ENCODE data around the gene TMEM247. TPM values are rescaled to one million over a fixed set of nuclear protein-coding genes. Genes with fewer than 3 reads are reported as not detected.
A peak's percentile ranks its signal among the peaks of the same experiment; 100 is the strongest.

The TMEM247 gene
- not detected in 2 replicates for total RNA-seq (2014; rRNA removed)
- polyA plus RNA-seq (2012), result not detected

DNA sequence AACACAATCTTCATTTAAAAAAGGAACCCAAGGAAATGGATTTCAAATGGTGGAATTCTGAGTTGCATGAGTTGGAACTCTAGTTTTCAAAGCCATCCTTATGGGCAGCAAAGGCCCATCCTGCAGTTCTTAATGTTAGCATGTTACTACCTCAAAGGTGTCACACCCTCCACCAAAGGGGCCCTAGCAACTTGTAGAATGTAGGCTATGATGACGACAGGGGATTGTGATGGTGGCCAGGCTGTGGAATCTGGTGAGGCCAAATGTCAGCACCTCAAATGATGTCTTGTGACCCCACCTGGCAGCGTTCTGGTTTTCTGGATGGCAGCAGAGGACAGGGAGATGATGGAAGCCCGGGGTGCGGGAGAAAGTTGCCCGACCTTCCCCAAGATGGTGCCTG, at the start of gene TMEM247:
Gene TMEM247, plus strand, starts transcription at position 301 of the 400 bp plus-strand sequence.
- no peak for DNase-seq (ENCODE audit: low read depth)

DNA sequence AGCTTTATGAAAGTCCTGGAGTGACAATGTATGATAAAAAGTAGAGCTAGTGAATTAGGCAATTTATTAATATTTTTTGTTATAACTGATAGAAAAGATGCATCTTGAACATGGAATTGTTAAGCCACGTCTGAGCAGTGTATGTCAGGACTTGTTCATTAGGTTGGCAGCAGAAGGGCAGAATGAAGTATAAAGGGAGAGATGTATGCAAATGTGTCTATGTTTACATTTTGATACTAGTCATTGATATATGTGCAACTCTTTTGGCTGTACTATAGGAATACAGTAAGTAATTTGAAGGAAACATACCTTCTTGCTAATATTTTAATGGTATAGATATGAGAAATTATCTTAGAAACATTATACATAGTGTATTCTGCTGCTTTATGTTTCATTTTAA, 49.0 kb upstream of the TMEM247 start:
- DNase-seq (ENCODE audit: low read depth), result no peak

DNA sequence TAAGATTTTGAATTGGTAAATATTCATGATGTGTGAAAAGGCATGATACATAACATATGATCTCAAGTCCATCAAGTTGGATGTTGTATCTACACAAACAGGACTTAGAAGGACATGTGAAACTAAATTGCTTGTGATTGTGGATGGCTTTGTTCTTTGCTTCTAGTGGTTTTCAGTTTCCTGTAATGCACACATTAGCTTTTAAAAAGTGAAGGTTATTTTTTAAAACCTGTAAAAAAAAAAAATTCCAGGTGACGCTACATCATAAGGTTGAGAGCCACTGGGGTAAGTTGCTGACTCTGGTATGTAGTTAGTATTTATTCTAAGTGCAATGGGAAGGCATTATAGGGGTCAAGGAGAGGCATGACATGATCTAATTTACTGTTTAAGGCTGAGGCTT, 48.4 kb upstream of the TMEM247 start:
- no peak for DNase-seq (ENCODE audit: low read depth)

DNA sequence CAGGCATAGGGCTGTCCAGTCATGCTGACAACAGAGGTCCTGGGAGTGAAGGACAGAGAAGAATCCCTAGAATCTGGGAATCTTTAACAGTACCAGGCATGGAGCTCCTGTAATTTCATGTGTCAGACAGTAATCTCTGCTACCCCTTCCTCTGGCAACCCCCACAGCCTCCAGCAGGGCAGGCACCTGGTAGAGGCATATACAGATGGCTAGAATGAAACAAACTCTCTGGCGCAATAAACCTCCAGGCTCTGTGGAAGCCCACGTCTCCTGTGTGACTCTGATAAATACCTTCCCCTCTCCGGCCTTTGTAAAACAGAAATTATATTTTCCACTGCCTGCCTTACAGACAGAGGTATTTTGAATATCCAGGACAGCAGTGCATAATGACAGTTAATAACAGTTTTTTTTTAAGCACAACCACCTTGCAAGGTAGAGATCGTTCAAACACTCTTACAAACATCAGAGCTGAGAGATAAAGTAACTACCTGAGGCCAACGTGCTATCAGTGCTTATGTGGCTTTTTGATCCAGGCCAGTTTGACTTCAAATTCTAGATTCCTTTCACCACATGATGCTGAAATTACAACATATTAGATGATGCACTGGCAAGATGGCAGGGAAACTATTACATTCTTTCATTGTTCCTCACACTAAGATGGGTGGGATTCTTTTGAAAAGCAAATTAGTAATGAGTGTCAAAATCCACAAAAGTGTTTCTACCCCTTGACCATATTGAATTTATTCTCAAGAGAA, 47.7 kb upstream of the TMEM247 start:
- peak; percentile 32 for DNase-seq (ENCODE audit: low read depth)

DNA sequence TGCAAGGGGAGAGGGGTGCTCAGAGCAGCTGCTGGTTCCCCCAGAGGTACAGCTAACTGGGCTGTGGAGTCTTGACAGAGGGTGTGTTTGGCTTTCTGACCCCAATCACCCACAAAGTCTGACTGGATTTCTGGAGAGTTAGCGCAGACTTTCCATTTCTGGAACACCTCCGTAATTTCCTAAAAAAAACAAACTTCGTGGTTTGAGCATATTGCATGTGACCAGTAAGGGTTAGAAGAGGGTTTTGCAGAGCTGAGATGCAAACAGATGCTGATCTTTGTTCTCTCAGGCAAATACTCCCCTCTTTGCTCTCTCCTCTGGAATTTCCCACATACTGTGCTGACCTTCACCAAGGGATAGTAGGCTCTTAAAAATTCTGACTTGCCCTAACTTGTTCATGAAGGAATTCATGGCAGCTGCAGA, 44.5 kb upstream of the TMEM247 start:
- DNase-seq (ENCODE audit: low read depth), result peak; percentile 91

DNA sequence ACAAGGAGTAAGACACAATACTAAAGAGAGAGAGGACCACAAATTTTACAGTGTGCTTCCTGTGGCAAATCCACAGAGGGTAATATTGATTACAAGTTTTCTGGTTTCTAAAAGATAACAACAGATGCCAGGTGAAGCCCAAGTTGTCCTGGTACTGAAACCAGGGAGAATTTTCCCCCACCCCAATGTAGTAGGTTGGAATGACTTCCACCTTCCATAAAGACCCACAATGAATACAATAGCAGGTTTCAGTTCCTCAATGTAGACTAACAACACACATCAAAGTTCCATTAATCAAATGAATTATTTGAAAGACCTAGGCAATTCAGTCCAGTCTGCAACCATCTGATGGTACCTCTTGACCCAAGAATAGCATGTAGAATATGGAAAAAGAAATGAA, 44.0 kb upstream of the TMEM247 start:
- no peak for DNase-seq (ENCODE audit: low read depth)

DNA sequence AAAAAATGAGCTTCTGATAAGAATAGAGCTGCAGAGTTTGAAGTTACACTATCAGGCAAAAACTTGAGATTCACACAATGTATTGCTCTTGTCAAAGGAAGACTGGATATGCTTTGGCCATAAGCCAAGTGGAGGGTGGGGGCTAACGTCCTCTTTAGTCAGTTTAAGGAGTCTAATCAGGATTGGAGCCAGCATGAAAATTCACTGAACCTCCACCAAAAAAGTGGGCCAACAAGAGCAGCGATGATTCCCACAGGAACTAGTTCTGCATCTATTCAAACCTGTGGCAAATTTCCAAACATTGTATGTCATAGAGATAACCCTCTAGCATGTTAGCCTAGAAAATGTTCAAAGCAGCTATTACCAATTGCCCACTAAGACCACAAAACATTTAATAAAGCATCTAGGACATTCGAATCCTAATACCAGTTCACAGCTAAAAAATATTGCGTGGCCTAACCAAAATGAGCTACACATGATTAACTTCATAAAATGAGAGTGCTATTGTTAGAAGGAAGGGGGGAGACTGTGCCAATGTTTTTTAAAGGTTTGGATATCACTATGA, 43.5 kb upstream of the TMEM247 start:
- DNase-seq (ENCODE audit: low read depth), result no peak

DNA sequence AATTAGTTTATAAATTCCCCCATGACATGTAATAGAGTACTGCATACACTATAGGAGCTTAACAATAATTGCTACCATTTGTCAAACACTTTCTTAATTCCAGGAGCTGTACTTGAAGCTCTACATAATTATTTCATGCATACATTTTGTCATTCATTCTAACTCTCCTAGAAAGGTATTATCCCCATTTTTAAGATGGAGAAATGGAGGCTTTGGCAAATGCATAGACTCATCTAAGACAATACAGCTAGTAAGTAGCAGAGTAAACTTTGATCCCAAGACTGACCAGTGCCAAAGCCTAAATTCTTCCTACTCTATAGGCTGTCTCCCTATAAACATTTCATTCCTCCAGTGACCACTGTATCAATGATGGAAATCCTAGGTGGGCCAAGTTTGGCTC, 42.6 kb upstream of the TMEM247 start:
- no peak for DNase-seq (ENCODE audit: low read depth)

DNA sequence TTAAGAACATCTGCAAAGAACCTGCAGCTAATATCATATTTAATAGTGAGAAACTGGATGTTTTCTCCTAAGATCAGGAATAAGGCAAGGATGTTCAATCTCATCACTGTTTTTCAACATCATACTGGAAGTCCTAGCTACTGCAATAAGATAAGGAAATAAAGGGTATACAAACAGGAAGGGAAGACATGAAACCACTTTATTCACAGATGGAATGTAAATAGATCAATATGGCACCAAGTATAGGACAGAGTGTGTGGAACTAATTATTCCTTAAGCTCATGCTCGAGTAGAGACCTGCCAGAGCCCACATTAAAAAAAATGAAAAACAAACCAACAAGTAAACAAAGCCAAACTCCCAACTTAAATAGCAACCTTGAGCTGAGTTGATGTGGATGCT, 41.3 kb upstream of the TMEM247 start:
- no peak for DNase-seq (ENCODE audit: low read depth)

DNA sequence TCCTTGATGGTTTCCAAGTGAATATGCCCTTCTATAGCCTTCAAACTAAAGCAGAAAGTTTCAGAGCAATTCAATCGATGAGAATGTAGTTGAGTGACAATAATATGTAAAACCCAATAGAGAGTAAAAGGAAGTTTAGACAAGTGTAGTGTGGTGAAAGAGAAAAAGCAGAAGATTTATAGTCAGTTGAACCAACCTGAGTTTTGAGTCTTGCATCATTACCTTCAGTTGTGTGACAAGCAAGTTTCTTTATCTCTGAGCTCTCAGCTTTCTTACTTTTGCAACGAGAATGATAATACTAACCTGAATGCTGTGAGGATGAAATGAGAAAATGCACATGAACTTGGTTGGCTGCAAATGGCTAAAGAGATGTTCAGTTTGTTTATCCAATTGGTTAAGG, 40.6 kb upstream of the TMEM247 start:
- DNase-seq (ENCODE audit: low read depth), result no peak

DNA sequence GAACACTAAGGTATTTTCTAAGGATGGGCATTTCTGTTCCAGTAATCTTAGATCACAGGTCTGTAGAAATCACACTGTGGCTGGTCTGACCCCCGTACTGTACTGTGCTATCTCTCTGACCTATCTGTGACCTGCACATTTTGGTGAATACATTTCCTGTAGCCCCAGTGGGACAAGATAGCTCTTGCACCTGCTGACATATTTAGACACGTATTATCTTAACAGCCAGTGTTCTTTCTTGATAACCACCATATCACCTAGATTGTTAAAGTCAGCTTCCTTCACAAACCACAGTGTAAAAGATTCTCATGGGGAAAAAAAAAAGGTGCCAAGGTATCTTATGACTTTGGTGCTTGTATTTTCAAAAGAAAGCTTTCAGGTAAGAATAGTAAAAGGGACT, 39.8 kb upstream of the TMEM247 start:
- DNase-seq (ENCODE audit: low read depth), result no peak

DNA sequence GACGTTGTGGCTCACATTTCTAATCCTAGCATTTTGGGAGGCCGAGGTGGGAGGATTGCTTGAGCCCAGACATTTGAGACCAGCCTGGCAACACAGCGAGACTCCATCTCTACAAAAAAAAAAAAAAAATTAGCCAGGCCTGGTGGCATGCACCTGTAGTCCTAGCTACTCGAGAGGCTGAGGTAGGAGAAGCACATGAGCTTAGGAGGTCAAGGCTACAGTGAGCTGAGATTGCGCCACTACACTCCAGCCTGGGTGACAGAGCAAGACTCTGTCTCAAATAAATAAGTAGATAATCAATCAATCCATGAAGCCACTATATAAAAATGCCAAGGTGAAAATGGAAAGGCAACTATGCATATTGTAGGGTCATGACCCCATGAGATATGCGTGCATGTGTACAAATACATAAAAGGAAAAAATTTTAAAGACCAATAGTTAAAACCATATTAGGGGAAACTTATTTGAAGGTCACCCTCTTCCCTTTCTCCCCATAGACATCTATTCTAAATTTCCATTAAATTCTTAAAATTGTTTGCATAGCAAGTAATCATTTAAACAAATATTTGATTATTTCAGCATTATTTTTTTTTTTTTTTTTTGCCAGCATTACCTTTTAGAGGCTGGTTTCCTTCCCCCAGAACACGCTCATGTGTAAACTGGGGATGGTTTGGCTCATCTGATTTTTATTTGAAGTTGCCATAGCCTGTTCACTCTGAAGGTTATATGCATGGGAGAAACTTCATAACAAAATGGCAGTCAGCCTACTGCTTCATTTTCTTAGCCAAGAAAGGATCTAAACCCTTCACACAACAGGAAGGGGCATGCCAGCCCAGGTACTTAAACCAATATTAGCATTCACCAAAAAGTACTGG, 37.3 kb upstream of the TMEM247 start:
- DNase-seq (ENCODE audit: low read depth), result no peak

DNA sequence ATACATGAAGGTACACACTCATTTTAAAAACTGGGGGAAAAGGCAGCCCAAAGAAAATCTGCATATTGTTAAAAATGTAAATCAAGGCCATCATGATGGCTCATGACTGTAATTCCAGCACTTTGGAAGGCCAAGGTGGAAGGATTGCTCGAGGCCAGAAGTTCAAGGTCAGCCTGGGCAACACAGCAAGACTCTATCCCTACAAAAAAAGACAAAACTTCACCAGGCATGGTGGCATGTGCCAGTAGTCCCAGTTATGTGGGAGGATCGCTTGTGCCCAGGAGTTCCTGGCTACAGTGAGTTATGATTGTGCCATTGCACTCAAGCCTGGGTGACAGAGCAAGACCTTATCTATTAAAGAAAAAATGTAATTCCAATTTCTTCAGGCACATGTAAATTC, 34.6 kb upstream of the TMEM247 start:
- no peak for DNase-seq (ENCODE audit: low read depth)

DNA sequence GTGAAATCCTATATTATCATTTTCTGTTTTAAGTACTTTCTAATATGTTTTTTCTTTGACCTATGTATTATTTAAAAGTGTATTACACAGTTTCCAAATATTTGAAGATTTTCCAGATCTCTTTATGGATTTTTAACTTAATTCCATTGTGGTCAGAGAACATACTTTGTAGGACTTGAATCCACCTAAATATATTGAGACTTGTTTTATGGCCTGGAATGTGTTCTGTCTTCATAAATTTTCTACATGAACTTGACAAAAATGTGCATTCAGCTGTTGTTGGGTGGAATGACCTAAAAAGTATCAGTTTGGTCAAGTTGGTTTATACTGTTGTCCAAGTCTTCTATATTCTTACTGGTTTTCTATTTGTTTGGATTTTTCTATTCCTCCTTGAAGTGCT, 33.8 kb upstream of the TMEM247 start:
- no peak for DNase-seq (ENCODE audit: low read depth)

DNA sequence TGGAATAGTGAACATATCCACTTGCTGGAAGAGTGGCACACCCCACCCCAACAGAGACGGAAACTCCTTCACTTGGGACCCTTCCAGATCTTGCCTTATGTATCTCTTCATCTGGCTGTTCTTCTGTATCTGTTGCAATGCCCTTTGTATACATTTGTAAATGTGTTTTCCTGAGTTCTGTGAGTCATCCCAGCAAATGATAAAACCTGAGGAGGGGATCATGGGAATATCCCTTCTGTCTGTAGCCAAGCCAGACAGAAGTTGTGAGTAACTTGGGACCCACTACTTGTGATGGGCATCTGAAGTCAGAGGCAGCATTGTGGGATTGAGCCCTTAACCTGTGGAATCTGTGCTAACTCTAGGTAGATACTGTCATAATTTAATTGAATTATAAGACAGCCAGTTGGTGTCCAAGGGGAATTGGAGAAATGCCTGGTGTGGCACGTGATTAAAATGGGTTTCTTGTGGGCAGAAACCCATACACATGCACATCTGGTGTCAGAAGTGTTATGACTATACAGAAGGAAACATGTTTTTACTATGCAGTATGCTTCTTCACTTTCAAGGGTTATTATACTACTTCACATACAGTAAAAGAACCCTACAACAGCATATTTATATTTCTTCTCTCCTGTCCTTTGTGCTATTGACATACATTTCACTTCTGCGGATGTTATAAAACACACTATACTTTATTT, 32.3 kb upstream of the TMEM247 start:
- DNase-seq (ENCODE audit: low read depth), result no peak

DNA sequence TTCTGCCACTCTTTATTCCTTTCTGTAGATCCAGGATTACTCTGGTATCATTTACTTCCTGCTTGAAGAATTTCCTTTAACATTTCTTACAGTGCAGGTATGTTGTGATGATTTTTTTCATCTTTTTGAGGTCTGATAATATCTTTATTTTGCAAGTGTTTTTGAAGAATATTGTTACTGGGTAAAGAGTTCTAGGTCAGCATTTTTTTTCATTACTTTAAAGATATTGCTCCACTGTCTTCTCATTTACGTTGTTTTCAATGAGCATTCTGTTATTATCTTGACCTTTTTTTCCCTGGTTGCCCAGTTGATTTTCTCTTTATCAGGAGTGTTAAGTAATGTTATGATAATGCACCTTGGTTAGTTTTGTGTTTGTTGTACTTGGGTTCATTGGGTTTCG, 31.7 kb upstream of the TMEM247 start:
- DNase-seq (ENCODE audit: low read depth), result no peak

DNA sequence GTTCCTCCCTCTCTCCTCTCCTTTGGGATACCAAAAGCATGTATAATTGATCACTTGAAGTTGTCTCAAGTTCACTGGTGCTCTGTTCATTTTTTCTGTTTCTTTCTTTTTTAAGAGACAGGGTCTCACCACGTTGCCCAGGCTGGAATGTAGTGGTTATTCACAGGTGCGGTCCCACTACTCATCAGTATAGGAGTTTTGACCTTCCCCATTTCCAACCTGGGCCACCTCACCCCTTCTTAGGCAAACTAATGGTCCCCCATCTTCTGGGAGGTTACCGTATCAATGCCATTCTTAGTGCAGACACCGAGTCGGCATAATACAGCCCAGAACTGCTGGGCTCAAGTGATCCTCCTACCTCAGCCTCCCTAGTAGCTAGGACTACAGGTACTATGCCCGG, 31.3 kb upstream of the TMEM247 start:
- DNase-seq (ENCODE audit: low read depth), result no peak

DNA sequence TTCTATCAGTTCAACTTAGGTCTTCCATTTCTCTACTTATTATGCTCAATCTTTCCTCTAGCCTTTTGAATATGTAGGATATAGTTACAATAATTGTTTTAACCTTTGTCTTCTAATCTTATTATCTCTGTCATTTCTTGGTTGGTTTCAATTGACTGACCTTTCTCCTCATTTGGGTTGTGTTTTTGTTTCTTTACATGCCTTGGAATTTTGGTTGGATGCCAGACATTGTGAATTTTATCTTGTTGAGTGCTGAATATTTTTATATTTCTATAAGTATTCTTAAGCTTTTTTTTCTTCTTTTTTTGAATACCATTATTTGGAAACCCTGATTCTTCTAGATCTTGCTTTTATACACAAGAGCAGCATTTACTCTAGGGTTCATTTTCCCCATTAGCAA, 30.7 kb upstream of the TMEM247 start:
- no peak for DNase-seq (ENCODE audit: low read depth)

DNA sequence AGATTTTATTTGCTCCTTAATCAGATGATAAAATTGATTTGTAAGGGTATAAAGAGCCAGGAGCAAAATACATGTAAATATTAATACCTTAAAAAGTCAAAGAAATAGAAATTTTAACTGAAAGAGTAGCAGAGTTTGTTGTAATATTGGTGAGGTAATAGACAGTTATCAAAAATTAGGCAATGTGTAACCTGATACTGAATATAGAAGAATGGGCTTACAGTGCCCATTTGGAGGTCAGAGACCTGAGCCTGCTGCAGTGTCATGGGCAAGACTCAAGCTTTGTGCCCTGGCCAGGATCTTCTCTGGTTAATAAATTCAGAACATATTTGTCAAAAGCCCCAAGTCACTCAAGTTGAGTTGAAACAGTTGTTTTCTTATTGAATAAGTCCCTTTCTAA, 29.7 kb upstream of the TMEM247 start:
- no peak for DNase-seq (ENCODE audit: low read depth)

DNA sequence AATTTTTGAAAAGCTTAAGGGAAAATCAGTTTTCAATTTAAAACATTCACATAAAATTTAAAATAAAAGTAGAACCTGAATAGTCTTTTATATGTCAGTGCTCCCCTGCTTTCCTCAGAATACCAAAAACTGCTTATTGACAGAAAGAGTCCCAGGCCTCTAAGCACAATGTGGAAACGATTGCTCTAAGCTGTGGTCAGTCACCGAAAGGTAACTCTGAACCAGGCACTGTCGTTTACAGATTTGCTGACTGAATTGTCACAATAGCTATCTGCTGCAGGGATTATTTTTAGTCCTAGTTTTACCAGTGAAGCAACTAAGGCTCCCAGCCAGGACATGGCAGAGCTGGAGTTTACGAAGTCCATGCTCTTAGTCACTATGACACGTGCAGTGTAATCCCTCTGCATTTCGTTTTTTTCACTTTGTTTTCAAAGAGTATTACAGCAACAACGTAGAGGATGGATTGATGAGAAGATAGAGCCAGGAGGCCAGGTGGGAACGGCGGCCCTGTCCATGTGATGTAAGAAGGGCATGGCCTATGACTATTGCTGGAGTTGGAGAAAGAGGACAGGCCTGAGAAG, 28.1 kb upstream of the TMEM247 start:
- peak; percentile 34 for DNase-seq (ENCODE audit: low read depth)

DNA sequence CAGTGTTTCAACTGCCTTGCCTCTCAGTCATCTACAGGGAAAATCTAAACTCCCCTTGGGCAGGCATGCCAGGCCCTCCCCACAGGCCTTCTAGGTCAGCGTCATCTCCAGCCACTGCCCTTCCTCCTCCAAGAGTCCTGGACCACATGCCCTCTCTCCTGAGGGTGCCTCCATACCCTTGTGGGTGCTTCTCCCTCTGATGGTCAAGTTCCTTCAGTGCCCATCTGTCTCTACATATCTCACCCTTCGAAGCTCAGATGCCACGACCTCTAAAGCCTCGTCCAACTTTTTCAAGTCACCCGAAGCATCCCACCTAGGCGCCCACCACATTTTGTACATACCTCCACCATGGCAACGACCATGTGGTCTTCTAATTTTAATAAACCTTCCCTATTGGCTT, 22.6 kb upstream of the TMEM247 start:
- DNase-seq (ENCODE audit: low read depth), result no peak

Measured in LHCN-M2 (cell line).